Amygdala (tissue), 56 donors: ENCODE data around the gene LINS1.

Source experiments
- DNase-seq, 56 donors: peaks; one replicate each; lab custom pipeline; 2025; lab: John Stamatoyannopoulos, UW

LINS1 gene

DNA sequence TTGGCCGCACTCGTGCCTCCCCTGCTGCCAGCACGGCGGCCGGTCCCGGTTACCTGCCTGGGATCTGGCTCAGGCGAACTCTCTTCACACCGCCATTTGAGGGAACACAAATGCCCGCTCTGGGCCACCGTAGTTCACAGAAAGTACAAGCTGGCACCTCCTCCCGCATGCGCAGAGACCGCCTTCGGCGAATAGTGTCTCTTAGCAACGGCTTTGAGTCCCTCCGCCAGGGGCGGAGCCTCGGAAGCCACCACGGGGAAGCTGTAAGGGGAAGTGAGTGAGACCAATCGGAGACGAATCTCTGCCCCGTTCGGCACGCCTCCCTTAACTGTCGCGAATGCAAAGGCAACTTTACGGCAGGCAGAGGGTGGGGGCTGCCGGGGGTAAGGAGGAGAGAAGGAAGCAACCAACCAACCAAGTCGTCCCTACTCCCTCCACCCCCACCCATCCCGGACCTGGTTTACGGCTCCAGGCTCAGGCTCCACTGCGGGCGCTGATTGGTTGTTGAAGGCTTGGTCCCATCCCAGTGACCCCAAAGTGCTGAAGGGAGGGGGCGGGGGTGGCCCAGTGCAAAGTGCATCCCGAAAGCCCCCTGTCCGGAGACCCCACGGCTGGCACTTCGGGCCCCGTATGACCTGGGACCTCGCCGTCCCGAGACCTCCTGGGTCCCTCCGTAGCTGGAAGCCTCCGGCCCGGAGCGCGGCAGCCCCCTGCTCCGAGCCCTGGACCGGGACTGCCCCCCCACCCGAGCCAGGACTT is at the start of gene LINS1, which contains the start of gene ASB7:
Gene LINS1, minus strand, starts transcription at position 121 of the 759 bp plus-strand sequence. CDS start 21,342 bp downstream, outside the sequence.
Gene ASB7, plus strand, starts transcription at position 526 of the 759 bp plus-strand sequence. CDS start 9,628 bp downstream, outside the sequence.
- DNase-seq: peak; percentile 92 to 100 (median 100)

DNA sequence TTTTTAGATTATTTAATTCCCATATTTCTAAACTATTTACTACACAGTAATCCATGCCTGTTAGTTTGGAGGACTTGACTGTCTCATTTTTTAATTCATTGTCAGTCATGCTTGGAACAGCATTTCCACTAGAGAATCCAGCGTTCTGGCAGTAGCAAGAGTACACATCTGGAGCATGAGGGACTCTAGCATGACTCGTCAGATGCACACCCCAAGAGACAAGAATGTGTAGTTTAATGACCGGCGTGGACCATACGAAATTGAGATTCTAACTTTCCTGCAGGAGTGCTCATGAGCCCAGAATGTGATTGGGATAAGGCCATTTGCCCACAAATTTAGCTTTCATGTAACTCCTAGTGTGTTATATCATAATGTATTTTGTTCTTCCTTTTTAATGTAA is 49.3 kb upstream of the LINS1 start:
- DNase-seq: no peak

- DNase-seq: no peak
Observed at GRCh38 chr15:100650685-100651084, 48.7 kb upstream of the LINS1 start.

GRCh38 chr15:100648951-100649350 is 47.0 kb upstream of the LINS1 start:
- no peak for DNase-seq

- no peak for DNase-seq
Observed at GRCh38 chr15:100645671-100646070, 43.7 kb upstream of the LINS1 start.

GRCh38 chr15:100642950-100643338 is 41.0 kb upstream of the LINS1 start:
- no peak for DNase-seq

DNA sequence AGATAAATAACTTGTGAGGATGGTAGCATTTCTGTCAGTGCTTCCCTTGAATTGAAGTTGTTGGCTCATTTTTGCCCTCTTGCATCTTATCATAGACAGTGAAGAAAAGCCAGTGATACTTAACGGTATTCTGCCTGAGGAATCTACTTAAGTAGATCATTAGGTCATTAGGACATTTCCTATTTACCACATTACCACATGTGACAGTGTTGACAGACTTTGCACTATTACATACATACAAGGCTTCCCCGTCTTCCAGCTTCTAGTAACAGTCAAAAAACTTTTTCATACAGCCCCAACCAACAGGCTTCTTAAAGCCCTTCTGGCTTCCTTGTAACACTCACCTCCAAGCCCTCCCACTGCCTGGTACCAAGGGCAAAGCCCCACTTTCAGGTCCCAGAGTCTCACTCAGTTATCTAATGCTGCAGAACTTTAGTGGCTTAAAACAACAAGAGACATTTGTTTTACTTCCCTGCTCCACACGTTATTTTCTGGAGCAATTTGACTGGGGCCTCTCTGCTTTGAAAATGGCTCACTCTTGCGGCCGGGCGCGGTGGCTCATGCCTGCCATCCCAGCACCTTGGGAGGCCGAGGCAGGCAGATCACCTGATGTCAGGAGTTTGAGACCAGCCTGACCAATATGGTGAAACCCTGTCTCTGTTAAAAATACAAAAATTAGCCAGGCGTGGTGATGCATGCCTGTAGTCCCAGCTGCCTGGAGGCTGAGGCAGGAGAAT is 40.4 kb upstream of the LINS1 start:
- DNase-seq: no peak

DNA sequence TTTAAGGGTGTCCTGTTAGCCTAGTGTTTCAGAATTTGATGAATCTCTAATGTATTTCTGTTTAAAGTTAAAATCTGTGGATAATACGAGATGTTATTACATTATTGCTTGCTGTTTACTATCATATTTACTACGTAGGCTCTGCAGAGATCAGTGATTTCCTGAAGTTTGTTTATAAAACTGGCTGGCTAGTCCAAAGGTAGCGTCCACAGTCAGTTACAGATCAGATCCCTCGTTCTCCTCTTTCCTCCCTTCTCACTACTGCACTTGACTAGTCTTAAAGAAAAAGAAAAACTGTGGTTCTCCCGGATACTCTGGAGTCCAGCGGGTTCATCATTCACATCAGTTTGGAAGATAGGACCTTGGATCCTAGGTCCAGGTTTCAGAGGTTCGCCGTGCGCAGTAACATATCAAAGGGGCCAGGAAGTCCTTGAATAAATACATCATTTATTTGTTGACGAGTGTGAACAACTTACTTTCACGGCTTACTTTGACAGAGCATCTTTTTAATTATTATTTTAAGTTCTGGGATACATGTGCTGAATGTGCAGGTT is 36.3 kb upstream of the LINS1 start:
- DNase-seq: no peak

GRCh38 chr15:100635406-100636071 is 33.6 kb upstream of the LINS1 start:
- DNase-seq: no peak

DNA sequence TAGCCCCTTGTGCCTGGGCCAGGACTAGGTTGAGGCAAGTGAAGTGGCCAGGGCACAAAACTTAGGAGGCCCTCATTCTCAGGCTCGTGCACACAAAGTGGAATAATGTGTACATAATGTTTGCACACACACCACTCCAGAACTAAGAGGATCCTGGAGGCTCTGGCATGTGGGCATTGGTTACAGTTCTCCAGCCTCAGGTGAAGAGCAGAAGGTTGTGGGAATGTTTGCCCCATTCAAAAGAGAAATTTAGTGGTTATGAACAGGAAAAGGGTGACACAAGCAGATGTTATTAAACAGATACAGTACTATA is 31.7 kb upstream of the LINS1 start:
- DNase-seq: no peak

DNA sequence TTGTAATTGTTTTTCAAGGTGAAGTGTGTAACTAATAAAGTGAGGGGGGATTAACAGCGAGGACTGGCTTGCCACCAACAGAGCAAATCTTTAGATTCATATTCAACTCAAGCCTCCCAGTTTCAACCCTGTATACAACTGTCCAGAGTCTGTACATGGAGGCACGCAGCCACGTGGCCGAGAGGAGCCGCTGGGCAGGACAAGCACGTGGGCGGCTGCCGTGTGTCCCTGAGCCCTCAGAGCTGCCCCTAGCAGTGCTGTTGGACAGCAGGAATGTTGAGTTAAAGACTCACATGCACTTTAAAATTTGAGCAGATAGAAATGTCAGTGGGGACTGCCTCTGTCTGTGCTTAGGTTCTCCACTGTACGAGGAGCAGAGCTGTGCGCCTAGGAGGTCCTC is 29.8 kb upstream of the LINS1 start:
- DNase-seq: no peak

DNA sequence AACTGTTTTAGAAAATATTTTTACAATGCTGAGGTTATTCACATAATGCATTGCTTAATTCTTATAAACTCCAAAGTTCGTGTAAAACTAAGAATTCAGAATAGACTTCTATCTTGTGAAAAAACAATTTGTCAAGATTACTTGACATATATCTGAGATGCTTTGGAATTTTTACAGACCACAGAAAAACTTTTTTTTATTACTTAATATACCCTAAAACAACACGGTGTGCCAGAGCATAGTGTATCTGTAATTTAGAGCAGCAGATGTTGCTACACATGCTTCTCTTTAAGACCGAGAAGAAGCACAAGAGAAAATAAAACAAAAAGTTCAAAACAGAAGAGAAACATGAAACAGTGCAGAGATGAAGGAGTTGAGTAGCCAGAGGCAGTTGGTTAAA is 26.8 kb upstream of the LINS1 start:
- no peak for DNase-seq

DNA sequence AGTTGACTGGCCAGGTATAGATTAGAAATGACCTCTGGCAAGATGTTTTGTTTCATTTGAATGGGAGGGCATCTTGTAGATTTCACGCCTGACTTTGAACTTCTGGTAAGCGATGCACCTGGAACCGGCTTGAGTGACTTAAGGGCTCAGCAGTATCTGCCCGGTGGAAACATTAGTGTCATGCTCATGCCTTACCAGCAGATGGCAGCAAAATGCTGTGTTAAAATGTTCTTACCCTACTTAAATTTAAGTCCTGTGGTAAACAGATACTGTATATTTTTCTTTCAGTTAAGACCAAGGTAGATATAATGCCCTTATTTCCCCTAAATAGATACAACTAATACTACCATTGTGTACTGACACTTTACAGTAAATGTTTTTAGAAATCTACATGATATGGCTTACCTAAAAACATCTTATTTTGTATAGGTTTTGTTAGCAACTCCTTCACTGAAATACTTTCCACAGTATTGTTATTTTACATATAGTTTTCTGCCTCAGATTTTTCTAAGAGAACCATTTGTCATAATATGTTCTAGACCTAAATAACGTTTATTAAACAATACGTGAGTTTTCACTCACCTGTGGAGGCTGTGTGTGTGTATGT is 25.9 kb upstream of the LINS1 start:
- peak in 46 of 56 donors; percentile 1 to 80 (median 26) for DNase-seq

- no peak for DNase-seq
Observed at GRCh38 chr15:100623301-100623700, 21.3 kb upstream of the LINS1 start.

DNA sequence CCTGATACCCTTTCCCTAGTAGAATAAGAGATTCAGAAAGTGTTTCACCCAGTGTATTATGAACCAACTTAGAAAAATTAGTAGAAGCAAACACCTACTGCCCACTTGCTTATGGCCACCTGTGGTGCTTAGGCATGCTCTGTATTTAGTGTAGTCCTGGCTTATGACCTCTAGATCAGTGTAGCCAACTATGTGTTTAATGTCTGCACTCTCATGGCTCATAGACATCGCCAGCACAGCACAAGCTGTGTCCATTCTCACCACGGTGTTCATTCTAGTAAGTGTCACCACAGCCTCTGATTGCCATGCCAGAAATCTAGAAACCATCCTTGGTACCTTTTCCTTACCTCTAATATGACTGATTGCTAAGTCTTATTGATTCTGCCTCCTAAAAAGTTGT is 14.7 kb upstream of the LINS1 start:
- peak in 1 of 56 donors; percentile 3 for DNase-seq

DNA sequence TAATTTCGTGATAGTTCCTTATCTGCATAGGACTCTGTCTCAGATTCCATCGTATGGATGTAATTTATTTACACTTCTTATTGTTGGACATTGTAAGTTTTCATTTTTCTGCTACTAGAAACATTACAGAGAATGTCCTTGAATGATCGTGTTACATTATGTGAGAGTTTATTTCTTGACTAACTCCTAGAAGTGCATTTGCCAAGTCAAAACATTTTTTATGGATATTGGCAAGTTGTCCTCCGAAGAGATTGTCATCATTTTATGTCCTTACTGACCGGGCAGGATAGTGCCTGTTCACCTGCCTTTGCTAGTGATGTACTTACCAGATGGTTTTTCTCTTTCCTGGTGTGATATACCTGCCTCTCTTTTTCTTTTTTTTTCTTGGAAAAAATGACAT is 13.8 kb upstream of the LINS1 start:
- no peak for DNase-seq

DNA sequence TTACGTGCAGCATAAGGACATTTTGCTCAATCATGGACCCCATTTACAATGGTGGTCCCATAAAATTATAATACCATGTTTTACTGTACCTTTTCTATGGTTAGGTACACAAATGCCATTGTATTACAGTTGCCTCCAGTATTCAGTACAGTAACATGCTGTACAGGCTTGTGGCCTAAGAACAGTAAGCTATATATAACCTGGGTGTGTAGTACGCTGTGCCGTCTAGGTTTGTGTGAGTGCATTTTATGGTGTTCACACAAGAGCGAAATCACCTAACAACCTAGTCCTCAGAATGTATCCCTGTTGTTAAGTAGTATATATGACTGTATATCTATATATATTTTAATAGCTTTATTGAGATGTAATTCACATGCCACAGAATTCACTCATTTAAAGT is 12.9 kb upstream of the LINS1 start:
- DNase-seq: no peak

DNA sequence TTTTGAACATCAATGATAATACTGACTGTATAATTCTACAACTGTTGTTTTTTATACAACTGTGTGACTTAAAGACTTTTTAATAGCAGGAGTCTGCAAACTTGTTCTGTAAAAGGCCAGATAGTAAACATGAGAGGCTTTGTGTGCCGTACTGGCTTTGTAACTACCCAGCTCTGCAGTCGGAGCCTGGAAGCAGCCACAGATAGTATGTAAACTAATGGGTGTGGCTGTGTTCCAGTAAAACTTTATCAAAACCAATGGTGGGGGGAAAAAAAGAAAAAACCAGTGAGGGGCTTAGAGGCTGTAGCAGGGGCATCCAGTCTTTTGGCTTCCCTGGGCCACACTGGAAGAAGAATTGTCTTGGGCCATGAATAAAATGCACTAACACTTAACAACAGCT is 12.4 kb upstream of the LINS1 start:
- no peak for DNase-seq

DNA sequence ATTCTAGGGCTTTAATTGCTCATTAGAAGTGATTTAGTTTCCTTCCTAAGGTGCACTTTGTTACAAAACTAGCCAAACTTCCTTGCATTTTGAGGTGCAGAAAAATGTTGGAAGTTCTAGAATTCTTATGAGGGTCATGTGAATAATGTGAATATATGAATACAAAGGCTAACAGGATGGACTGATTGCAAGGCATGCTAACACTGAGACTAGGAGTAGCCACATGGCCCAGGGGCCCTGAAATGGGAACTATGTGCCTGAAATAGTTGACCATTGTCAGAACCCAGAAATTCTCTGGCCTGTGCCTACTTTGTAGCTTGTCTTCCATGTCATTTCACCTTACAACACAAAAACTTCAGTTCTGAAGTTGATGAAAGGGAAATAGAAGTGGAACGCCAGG is 11.2 kb upstream of the LINS1 start:
- DNase-seq: no peak

- DNase-seq: no peak
Observed at GRCh38 chr15:100612539-100612938, 10.6 kb upstream of the LINS1 start.
